ENCODE measurements around the gene FBXO24. TPM values are rescaled to one million over a fixed set of nuclear protein-coding genes. Genes with fewer than 3 reads are reported as not detected.

FBXO24 gene
- total and polyA plus RNA-seq, 10 of the 15 experiments (the other 5 are each of a cell fraction or from before 2014, with no cell fraction given), result 0.11 to 0.96 (median 0.27) TPM; not detected in 4

DNA sequence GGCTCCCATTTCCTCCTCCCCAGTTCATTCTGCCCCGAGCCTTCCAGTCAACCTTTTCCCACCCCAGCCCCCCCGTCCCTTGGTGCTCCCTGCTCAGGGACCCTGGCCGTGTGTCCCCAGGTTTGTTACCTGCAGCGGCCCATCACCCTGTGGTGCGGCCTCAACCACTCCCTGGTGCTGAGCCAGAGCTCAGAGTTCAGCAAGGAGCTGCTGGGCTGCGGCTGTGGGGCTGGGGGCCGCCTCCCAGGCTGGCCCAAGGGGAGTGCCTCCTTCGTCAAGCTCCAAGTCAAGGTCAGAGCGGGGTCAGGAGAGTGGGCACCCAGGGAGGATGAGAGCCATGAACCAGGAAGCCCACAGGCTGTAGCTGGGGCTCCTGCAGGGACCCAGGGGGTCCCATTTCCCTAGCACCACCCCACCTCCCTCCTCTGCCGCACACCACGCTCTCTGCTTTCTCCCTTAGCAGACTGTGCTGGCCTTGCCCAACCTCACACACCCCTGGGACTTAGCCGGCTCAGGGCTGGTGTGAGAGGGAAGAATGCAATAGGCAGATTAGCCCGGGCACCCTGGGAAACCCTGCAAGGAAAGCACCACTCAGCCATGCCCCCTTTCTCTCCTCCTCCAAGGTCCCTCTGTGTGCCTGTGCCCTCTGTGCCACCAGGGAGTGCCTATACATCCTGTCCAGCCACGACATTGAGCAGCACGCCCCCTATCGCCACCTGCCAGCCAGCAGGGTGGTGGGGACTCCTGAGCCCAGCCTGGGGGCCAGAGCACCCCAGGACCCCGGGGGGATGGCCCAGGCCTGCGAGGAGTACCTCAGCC, 14.0 kb downstream of the FBXO24 start:
- H3K9ac ChIP-seq (ENCODE audit: control insufficient read depth, insufficient read depth, low read length), result no peak overlapping the region
- 21% methylated on average over 18 of the region's 18 CpGs for WGBS (ENCODE audit: insufficient coverage, insufficient replicate concordance, low lambda C conversion rate, missing lambda C conversion rate)

More for the DNA sequence above, 14.0 kb downstream of the FBXO24 start:
- Histone ChIP-seq H3K9me3 (replicated peaks; ENCODE audit: control insufficient read depth, insufficient read depth, low read length) (no peaks in the 10 kb centered on the region), H3K27me3 (replicated peaks in 1 of 2; ENCODE audit: control insufficient read depth in 2 of 2, insufficient read depth in 2 of 2, low read length in 1 of 2) (peaks cover 0 to 2% of the 10 kb centered on the region in 2 experiments; a peak in 2 of 4 replicates), H3K27ac (ENCODE audit: control insufficient read depth, insufficient read depth) (no peak overlapping the region), H3K4me1 (ENCODE audit: control insufficient read depth, insufficient read depth, low read length) (peaks cover 6% of the 10 kb centered on the region), H4K20me1 (ENCODE audit: control insufficient read depth, insufficient read depth) (no peaks in the 10 kb centered on the region), H3K4me3 (no peak overlapping the region), H3K36me3 (ENCODE audit: control insufficient read depth in 2 of 2, insufficient read depth in 2 of 2, low read length in 1 of 2) (no peaks in the 10 kb centered on the region), H3K4me2 (ENCODE audit: control insufficient read depth, insufficient read depth) (no peak overlapping the region), H3K79me2 (ENCODE audit: control insufficient read depth, insufficient read depth, low read length) (no peaks in the 10 kb centered on the region), H2AFZ (ENCODE audit: control insufficient read depth, low read depth, low read length) (no peak overlapping the region)
- TF ChIP-seq, protein P1, sequence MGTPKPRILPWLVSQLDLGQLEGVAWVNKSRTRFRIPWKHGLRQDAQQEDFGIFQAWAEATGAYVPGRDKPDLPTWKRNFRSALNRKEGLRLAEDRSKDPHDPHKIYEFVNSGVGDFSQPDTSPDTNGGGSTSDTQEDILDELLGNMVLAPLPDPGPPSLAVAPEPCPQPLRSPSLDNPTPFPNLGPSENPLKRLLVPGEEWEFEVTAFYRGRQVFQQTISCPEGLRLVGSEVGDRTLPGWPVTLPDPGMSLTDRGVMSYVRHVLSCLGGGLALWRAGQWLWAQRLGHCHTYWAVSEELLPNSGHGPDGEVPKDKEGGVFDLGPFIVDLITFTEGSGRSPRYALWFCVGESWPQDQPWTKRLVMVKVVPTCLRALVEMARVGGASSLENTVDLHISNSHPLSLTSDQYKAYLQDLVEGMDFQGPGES (IDR thresholded peaks at IDR 0.05), result no peak
- TF ChIP-seq, protein P2, sequence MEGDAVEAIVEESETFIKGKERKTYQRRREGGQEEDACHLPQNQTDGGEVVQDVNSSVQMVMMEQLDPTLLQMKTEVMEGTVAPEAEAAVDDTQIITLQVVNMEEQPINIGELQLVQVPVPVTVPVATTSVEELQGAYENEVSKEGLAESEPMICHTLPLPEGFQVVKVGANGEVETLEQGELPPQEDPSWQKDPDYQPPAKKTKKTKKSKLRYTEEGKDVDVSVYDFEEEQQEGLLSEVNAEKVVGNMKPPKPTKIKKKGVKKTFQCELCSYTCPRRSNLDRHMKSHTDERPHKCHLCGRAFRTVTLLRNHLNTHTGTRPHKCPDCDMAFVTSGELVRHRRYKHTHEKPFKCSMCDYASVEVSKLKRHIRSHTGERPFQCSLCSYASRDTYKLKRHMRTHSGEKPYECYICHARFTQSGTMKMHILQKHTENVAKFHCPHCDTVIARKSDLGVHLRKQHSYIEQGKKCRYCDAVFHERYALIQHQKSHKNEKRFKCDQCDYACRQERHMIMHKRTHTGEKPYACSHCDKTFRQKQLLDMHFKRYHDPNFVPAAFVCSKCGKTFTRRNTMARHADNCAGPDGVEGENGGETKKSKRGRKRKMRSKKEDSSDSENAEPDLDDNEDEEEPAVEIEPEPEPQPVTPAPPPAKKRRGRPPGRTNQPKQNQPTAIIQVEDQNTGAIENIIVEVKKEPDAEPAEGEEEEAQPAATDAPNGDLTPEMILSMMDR (IDR thresholded peaks at IDR 0.05 in 2 of 3, conservative IDR thresholded peaks at IDR 0.05 in 1 of 3; ENCODE audit: control insufficient read depth in 2 of 3, extremely low read depth in 1 of 3, insufficient read depth in 1 of 3, low read depth in 3 of 3, low read length in 3 of 3), result peak in 2 of 3 experiments; percentile 10 to 30; a peak in 3 of 6 replicates
- TF ChIP-seq GABPA (IDR thresholded peaks at IDR 0.05; ENCODE audit: low read depth), result no peak
- TF ChIP-seq EP300 (IDR thresholded peaks at IDR 0.05; ENCODE audit: borderline replicate concordance in 1 of 2, control insufficient read depth in 1 of 2, low read depth in 2 of 2, low read length in 2 of 2), result no peak
- TF ChIP-seq, protein P3, sequence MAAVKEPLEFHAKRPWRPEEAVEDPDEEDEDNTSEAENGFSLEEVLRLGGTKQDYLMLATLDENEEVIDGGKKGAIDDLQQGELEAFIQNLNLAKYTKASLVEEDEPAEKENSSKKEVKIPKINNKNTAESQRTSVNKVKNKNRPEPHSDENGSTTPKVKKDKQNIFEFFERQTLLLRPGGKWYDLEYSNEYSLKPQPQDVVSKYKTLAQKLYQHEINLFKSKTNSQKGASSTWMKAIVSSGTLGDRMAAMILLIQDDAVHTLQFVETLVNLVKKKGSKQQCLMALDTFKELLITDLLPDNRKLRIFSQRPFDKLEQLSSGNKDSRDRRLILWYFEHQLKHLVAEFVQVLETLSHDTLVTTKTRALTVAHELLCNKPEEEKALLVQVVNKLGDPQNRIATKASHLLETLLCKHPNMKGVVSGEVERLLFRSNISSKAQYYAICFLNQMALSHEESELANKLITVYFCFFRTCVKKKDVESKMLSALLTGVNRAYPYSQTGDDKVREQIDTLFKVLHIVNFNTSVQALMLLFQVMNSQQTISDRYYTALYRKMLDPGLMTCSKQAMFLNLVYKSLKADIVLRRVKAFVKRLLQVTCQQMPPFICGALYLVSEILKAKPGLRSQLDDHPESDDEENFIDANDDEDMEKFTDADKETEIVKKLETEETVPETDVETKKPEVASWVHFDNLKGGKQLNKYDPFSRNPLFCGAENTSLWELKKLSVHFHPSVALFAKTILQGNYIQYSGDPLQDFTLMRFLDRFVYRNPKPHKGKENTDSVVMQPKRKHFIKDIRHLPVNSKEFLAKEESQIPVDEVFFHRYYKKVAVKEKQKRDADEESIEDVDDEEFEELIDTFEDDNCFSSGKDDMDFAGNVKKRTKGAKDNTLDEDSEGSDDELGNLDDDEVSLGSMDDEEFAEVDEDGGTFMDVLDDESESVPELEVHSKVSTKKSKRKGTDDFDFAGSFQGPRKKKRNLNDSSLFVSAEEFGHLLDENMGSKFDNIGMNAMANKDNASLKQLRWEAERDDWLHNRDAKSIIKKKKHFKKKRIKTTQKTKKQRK (IDR thresholded peaks at IDR 0.05; ENCODE audit: low read depth, low read length), result no peak
- no peak for TF ChIP-seq MXI1 (IDR thresholded peaks at IDR 0.05; ENCODE audit: low read depth, low read length)
- no peak for TF ChIP-seq RELA (IDR thresholded peaks at IDR 0.05; ENCODE audit: borderline replicate concordance, partially characterized antibody)
- TF ChIP-seq EGR1 (IDR thresholded peaks at IDR 0.05; ENCODE audit: borderline replicate concordance in 1 of 2, low read depth in 2 of 2, low read length in 2 of 2), result no peak
- SMC1A ChIA-PET (ENCODE audit: uncharacterized antibody, unreplicated experiment), result interaction anchor here (2.5 kb wide), 1 partner anchor 14 kb away, joined by 7 read pairs; the partner anchor contains the start of genes FBXO24 and LRCH4
- in situ Hi-C loops (cut with MboI), result no loop called here
- POLR2A ChIA-PET, result no interaction called here
- DNase-seq (ENCODE audit: low read depth, low spot score) (no peak), FAIRE-seq (no peak), ATAC-seq (peak; percentile 17; the same call in 1 of the 3 replicates)
- RAD21 ChIA-PET (ENCODE audit: unreplicated experiment), result no interaction called here
- CTCF ChIA-PET, result interaction anchor here (0.6 to 3.4 kb wide), 3 partner anchors 9 to 16 kb away, joined by 3 to 9 read pairs (median 3); no protein-coding TSS in a partner anchor
- intact Hi-C loops (cut with micrococcal nuclease; ENCODE audit: unreplicated experiment), result no loop called here
- no TSS peak for BruUV-seq (replicated peaks)

Data from GM12878 (cell line).